Panc1 (cell line): ENCODE measurements around the gene DPP4. TPM values are rescaled to one million over a fixed set of nuclear protein-coding genes. Genes with fewer than 3 reads are reported as not detected.

Source experiments
- ATAC-seq: fragments of 200-7000 bp; cut with Tn5 transposase; 2 replicates; pipeline ENCODE4 v1.9.1; 2020; ENCODE audit warnings: mild to moderate bottlenecking, moderate library complexity
- BruUV-seq: library from RNA; stranded (reverse); fragments of 400-500 nt; replicated peaks from 2 replicates; lab custom pipeline; 2021; lab: Mats Ljungman, UMichigan
- CTCF ChIA-PET: fragments of 300-600 bp; sonication (Branson Sonifier 250); formaldehyde crosslinking; loops from one replicate; lab custom pipeline; 2022; ENCODE audit warnings: antibody characterized with exemption; lab: Charles Lee
- POLR2A ChIA-PET: fragments of 300-600 bp; sonication (Branson Sonifier 250); formaldehyde crosslinking; loops from one replicate; lab custom pipeline; 2022; ENCODE audit warnings: antibody characterized with exemption; lab: Charles Lee
- DNase-seq: peaks from one replicate; pipeline ENCODE4 v3.0.0-alpha.2; 2010; ENCODE audit warnings: low read depth, low spot score
- H3K27ac ChIP-seq: 2 replicates; pipeline ENCODE4 v1.5.1; 2011; ENCODE audit warnings: mild to moderate bottlenecking, low read length, inconsistent platforms
- H3K27me3 ChIP-seq: fragments of 200-500 bp; sonication (Bioruptor generic); 2 replicates; pipeline ENCODE4 v1.6.0; 2014; ENCODE audit warnings: low read length, inconsistent platforms; ENCODE audit not compliant: control insufficient read depth, insufficient read depth
- H3K36me3 ChIP-seq: fragments of 200-500 bp; sonication (Bioruptor generic); 2 replicates; pipeline ENCODE4 v1.5.1; 2014; ENCODE audit warnings: inconsistent platforms, mild to moderate bottlenecking, low read length, moderate library complexity; ENCODE audit not compliant: control insufficient read depth, insufficient read depth
- H3K4me1 ChIP-seq: 2 replicates; pipeline ENCODE4 v1.5.1; 2011; ENCODE audit warnings: inconsistent platforms, mild to moderate bottlenecking, low read length, moderate library complexity; ENCODE audit not compliant: control insufficient read depth, insufficient read depth
- H3K4me3 ChIP-seq, 2 experiments: 2 replicates each; pipeline ENCODE4 v1.5.1; 2011 to 2012; ENCODE audit warnings: low read depth in 2 of 2, low read length in 2 of 2, mild to moderate bottlenecking in 2 of 2, inconsistent platforms in 1 of 2, moderate library complexity in 1 of 2
- H3K9me3 ChIP-seq: fragments of 200-500 bp; sonication (Bioruptor generic); 2 replicates; pipeline ENCODE4 v1.5.1; 2014; ENCODE audit warnings: low read depth, mild to moderate bottlenecking, inconsistent platforms, low read length, moderate library complexity; ENCODE audit not compliant: control insufficient read depth, insufficient read depth
- CTCF ChIP-seq: fragments of 450-650 bp; IDR thresholded peaks from 2 replicates; pipeline ENCODE4 v1.5.1; 2017; ENCODE audit warnings: mild to moderate bottlenecking
- POLR2AphosphoS5 ChIP-seq: IDR thresholded peaks from 2 replicates; pipeline ENCODE4 v1.6.1; 2012; ENCODE audit warnings: mild to moderate bottlenecking, low read depth, low read length, moderate library complexity
- REST ChIP-seq, 2 experiments: IDR thresholded peaks; 2 replicates each; pipeline ENCODE4 v1.6.1; 2011 to 2012; ENCODE audit warnings: low read depth in 2 of 2, control low read depth in 1 of 2, low read length in 1 of 2, mild to moderate bottlenecking in 1 of 2, moderate library complexity in 1 of 2; ENCODE audit not compliant: insufficient read depth in 1 of 2
- SIN3A ChIP-seq: IDR thresholded peaks from 2 replicates; pipeline ENCODE4 v1.6.1; 2012; ENCODE audit warnings: low read depth, mild to moderate bottlenecking, low read length, moderate library complexity, borderline replicate concordance; ENCODE audit not compliant: insufficient read depth
- TCF7L2 ChIP-seq: IDR thresholded peaks from 2 replicates; pipeline ENCODE4 v1.6.1; 2011; ENCODE audit warnings: mild to moderate bottlenecking, low read depth, low read length, inconsistent platforms
- in situ Hi-C: cut with HindIII; loops from 2 replicates; pipeline ENCODE4 v1.10.0; 2016; ENCODE audit warnings: low sequenced_read_pairs, low pct_unique_long_range_greater_than_20kb
- intact Hi-C: fragments of 100-400 bp; cut with micrococcal nuclease; formaldehyde crosslinking; loops from one replicate; pipeline ENCODE4 v1.10.0; 2022; ENCODE audit not compliant: unreplicated experiment
- total RNA-seq: library from RNA; stranded (reverse); gene quantifications from one replicate; pipeline ENCODE4 v1.2.1, GENCODE V29; 2021; ENCODE audit not compliant: unreplicated experiment

Gene DPP4
- total RNA-seq, 1 experiment from 2014 or later = 0.23 TPM

GRCh38 chr2:161946489-161947107 is 127.4 kb downstream of the DPP4 start:
- no peaks in the 10 kb centered on the region for H3K36me3 ChIP-seq
- in situ Hi-C loops (no loop called here), intact Hi-C loops (loop anchor here (1.0 to 10.0 kb wide), 3 partner anchors 360 to 696 kb away; partner anchors contain the start of gene TBR1)
- POLR2A ChIA-PET = no interaction called here
- ATAC-seq (no peak), DNase-seq (peak; percentile 25)
- TF ChIP-seq CTCF (peak; percentile 52; the same call in 1 of the 2 replicates), TCF7L2 (no peak)
- H3K9me3 ChIP-seq = no peaks in the 10 kb centered on the region
- BruUV-seq = no TSS peak
- H3K4me3 ChIP-seq = no peak overlapping the region
- H3K27ac ChIP-seq = no peak overlapping the region
- H3K4me1 ChIP-seq = no peaks in the 10 kb centered on the region
- CTCF ChIA-PET = interaction anchor here (0.9 kb wide), 1 partner anchor 360 kb away, joined by 4 read pairs; no protein-coding TSS in a partner anchor
- no peaks in the 10 kb centered on the region; the same call in 1 of the 2 replicates for H3K27me3 ChIP-seq

GRCh38 chr2:161943011-161943410 is 131.0 kb downstream of the DPP4 start:
- BruUV-seq = no TSS peak
- no peaks in the 10 kb centered on the region for H3K36me3 ChIP-seq
- ATAC-seq (no peak), DNase-seq (no peak)
- ChIA-PET CTCF (no interaction called here), POLR2A (no interaction called here)
- TF ChIP-seq REST (IDR thresholded peaks at IDR 0.05; ENCODE audit: insufficient read depth in 1 of 2, low read depth in 2 of 2, low read length in 1 of 2) (no peak), SIN3A (no peak), CTCF (no peak), TCF7L2 (no peak), POLR2AphosphoS5 (no peak)
- H3K4me1 ChIP-seq = no peaks in the 10 kb centered on the region
- H3K9me3 ChIP-seq = no peaks in the 10 kb centered on the region
- H3K27ac ChIP-seq = no peak overlapping the region
- H3K27me3 ChIP-seq = no peaks in the 10 kb centered on the region; the same call in 1 of the 2 replicates
- in situ Hi-C loops = no loop called here
- intact Hi-C loops = loop anchor here (10.0 kb wide), 1 partner anchor 528 kb away; the partner anchor contains the start of gene TBR1
- no peak overlapping the region for H3K4me3 ChIP-seq

Other genes with a start within 250 kb of the DPP4 start
- gene GCG, start 78.0 kb upstream of the DPP4 start, total RNA-seq = 0.31 TPM
- gene FAP, start 169.2 kb upstream of the DPP4 start, total RNA-seq = not detected
- gene IFIH1, start 244.5 kb upstream of the DPP4 start, total RNA-seq = 15.4 TPM